OCI-M2 (cell line): Measurements from ENCODE around the gene IARS1.

ENCODE experiments used
- DNase-seq: peaks from one replicate; lab custom pipeline; 2025; ENCODE audit not compliant: unreplicated experiment; lab: John Stamatoyannopoulos, UW

IARS1 gene

GRCh38 chr9:92247296-92247695 is 46.2 kb downstream of the IARS1 start:
- no peak for DNase-seq

- no peak for DNase-seq
Measured at GRCh38 chr9:92245005-92245797, 48.3 kb downstream of the IARS1 start.
